Progenitor cell of endocrine pancreas (in vitro differentiated cells): Measurements from ENCODE around the gene TMEM135. TPM values are rescaled to one million over a fixed set of nuclear protein-coding genes. Genes with fewer than 3 reads are reported as not detected.
"Not testable (repeated sequence)": the region's sequence is repeated elsewhere in the genome, so short reads cannot be mapped to it uniquely, and the experiment has no call there.

ENCODE experiments used
- DNase-seq: peaks from one replicate; pipeline ENCODE4 v3.0.0; 2021; ENCODE audit warnings: low spot score; ENCODE audit not compliant: unreplicated experiment
- H3K27ac Mint-ChIP-seq: 2 replicates; pipeline ENCODE4 v1.8.0; 2021; ENCODE audit warnings: mild to moderate bottlenecking, moderate library complexity, mixed read lengths
- H3K27me3 Mint-ChIP-seq: 2 replicates; pipeline ENCODE4 v1.8.0; 2021; ENCODE audit warnings: mixed read lengths
- H3K36me3 Mint-ChIP-seq: 2 replicates; pipeline ENCODE4 v1.8.0; 2022; ENCODE audit warnings: mixed read lengths; ENCODE audit not compliant: insufficient read depth
- H3K4me1 Mint-ChIP-seq: 2 replicates; pipeline ENCODE4 v1.8.0; 2021; ENCODE audit warnings: low read depth, mixed read lengths
- H3K4me3 Mint-ChIP-seq: 2 replicates; pipeline ENCODE4 v1.8.0; 2021; ENCODE audit warnings: low read depth, mild to moderate bottlenecking, moderate library complexity, mixed read lengths
- H3K9me3 Mint-ChIP-seq: 2 replicates; pipeline ENCODE4 v1.8.0; 2021; ENCODE audit warnings: low read depth, mixed read lengths
- CTCF ChIP-seq: fragments of 200-600 bp; sonication (generic); IDR thresholded peaks from one replicate; pipeline ENCODE4 v1.5.0; 2021; ENCODE audit warnings: antibody characterized with exemption, mild to moderate bottlenecking; ENCODE audit not compliant: unreplicated experiment
- total RNA-seq: library from RNA; stranded (reverse); gene quantifications from 2 replicates; pipeline ENCODE4 v1.2.1, GENCODE V29; 2021

The TMEM135 gene
- total RNA-seq, 1 donor from 2014 or later: 33.0 TPM

GRCh38 chr11:87144252-87144651, 106.5 kb downstream of the TMEM135 start:
- DNase-seq: no peak
- Mint-ChIP-seq H3K4me1 (no peaks in the 10 kb centered on the region), H3K27me3 (no peaks in the 10 kb centered on the region), H3K27ac (no peak overlapping the region), H3K4me3 (no peak overlapping the region), H3K36me3 (peaks cover 9% of the 10 kb centered on the region), H3K9me3 (peaks cover 4% of the 10 kb centered on the region)
- no peak for TF ChIP-seq CTCF

- H3K27me3 Mint-ChIP-seq: no peaks in the 10 kb centered on the region
- H3K4me1 Mint-ChIP-seq: peaks cover 5% of the 10 kb centered on the region
- peaks cover 2% of the 10 kb centered on the region for H3K36me3 Mint-ChIP-seq
- no peak for DNase-seq
- no peak for TF ChIP-seq CTCF
- no peak overlapping the region for H3K27ac Mint-ChIP-seq
- H3K4me3 Mint-ChIP-seq: no peak overlapping the region
- no peaks in the 10 kb centered on the region for H3K9me3 Mint-ChIP-seq
Observed at GRCh38 chr11:87148749-87149148, 111.0 kb downstream of the TMEM135 start.

- peak overlapping the region; percentile 74 for H3K27ac Mint-ChIP-seq
- not testable (repeated sequence) for H3K4me3 Mint-ChIP-seq, H3K36me3 Mint-ChIP-seq, H3K4me1 Mint-ChIP-seq, DNase-seq, H3K9me3 Mint-ChIP-seq, H3K27me3 Mint-ChIP-seq
Observed at GRCh38 chr11:87149782-87150181, 112.0 kb downstream of the TMEM135 start.

- no peak for DNase-seq
- H3K9me3 Mint-ChIP-seq: no peaks in the 10 kb centered on the region
- no peak overlapping the region for H3K4me3 Mint-ChIP-seq
- H3K27me3 Mint-ChIP-seq: no peaks in the 10 kb centered on the region
- H3K4me1 Mint-ChIP-seq: peaks cover 5% of the 10 kb centered on the region
- H3K36me3 Mint-ChIP-seq: peaks cover 3% of the 10 kb centered on the region
- H3K27ac Mint-ChIP-seq: no peak overlapping the region
- no peak for TF ChIP-seq CTCF
Observed at GRCh38 chr11:87150936-87151335, 113.2 kb downstream of the TMEM135 start.

GRCh38 chr11:87154246-87154645, 116.5 kb downstream of the TMEM135 start:
- Mint-ChIP-seq H3K36me3 (peaks cover 3% of the 10 kb centered on the region), H3K27me3 (no peaks in the 10 kb centered on the region), H3K4me1 (peaks cover 5% of the 10 kb centered on the region), H3K4me3 (no peak overlapping the region), H3K27ac (no peak overlapping the region), H3K9me3 (no peaks in the 10 kb centered on the region)
- TF ChIP-seq CTCF: no peak
- DNase-seq: no peak

GRCh38 chr11:87156970-87157369, 119.2 kb downstream of the TMEM135 start:
- no peaks in the 10 kb centered on the region for H3K4me1 Mint-ChIP-seq
- peaks cover 3% of the 10 kb centered on the region for H3K36me3 Mint-ChIP-seq
- no peaks in the 10 kb centered on the region for H3K9me3 Mint-ChIP-seq
- no peak overlapping the region for H3K4me3 Mint-ChIP-seq
- no peak for TF ChIP-seq CTCF
- no peak for DNase-seq
- H3K27me3 Mint-ChIP-seq: no peaks in the 10 kb centered on the region
- H3K27ac Mint-ChIP-seq: no peak overlapping the region

- DNase-seq, H3K4me3 Mint-ChIP-seq, H3K27me3 Mint-ChIP-seq, H3K27ac Mint-ChIP-seq, H3K4me1 Mint-ChIP-seq: not testable (repeated sequence)
- H3K9me3 Mint-ChIP-seq: peaks cover 41% of the 10 kb centered on the region
- peaks cover 26% of the 10 kb centered on the region for H3K36me3 Mint-ChIP-seq
Observed at GRCh38 chr11:87169076-87169475, 131.3 kb downstream of the TMEM135 start.
